Activated naive CD8-positive, alpha-beta T cell treated with anti-CD3 and anti-CD28 coated beads, Interleukin-2, amount 10 ng/mL, durations not matched to agents 7 days and 5 days (primary cell): ENCODE measurements around the gene FAM180B. TPM values are rescaled to one million over a fixed set of nuclear protein-coding genes. Genes with fewer than 3 reads are reported as not detected.
"Not testable (repeated sequence)": the region's sequence is repeated elsewhere in the genome, so short reads cannot be mapped to it uniquely, and the experiment has no call there.

Source experiments
- ATAC-seq: fragments of 150-1000 bp; cut with Tn5 transposase; one replicate; pipeline ENCODE4 v1.10.0; 2021; ENCODE audit warnings: low read depth, moderate library complexity
- POLR2A ChIA-PET: fragments of 350-600 bp; sonication (Branson Sonifier 250); formaldehyde crosslinking; loops from one replicate; lab custom pipeline; 2021; ENCODE audit warnings: antibody characterized with exemption; lab: Charles Lee
- DNase-seq: peaks from one replicate; pipeline ENCODE4 v3.0.0; 2021
- H3K27ac Mint-ChIP-seq: one replicate; pipeline ENCODE4 v1.8.0; 2022; ENCODE audit warnings: mild to moderate bottlenecking, mixed read lengths
- H3K27me3 Mint-ChIP-seq: one replicate; pipeline ENCODE4 v1.8.0; 2022; ENCODE audit warnings: mild to moderate bottlenecking, moderate library complexity, mixed read lengths
- H3K36me3 Mint-ChIP-seq: one replicate; pipeline ENCODE4 v1.8.0; 2021; ENCODE audit warnings: mild to moderate bottlenecking, mixed read lengths
- H3K4me1 Mint-ChIP-seq: one replicate; pipeline ENCODE4 v1.8.0; 2021; ENCODE audit warnings: mixed read lengths
- H3K4me3 Mint-ChIP-seq: one replicate; pipeline ENCODE4 v1.8.0; 2022; ENCODE audit warnings: mild to moderate bottlenecking, moderate library complexity, mixed read lengths
- H3K9me3 Mint-ChIP-seq: one replicate; pipeline ENCODE4 v1.8.0; 2021; ENCODE audit warnings: mixed read lengths
- total RNA-seq, 2 experiments: library from RNA; stranded (reverse); gene quantifications; one replicate each; pipeline ENCODE4 v1.2.3, GENCODE V29; 2021

The FAM180B gene
- total RNA-seq, result not detected

- H3K27me3 Mint-ChIP-seq, result no peaks in the 10 kb centered on the region
- peak within 1 kb of the TSS; percentile 64 for H3K27ac Mint-ChIP-seq
- H3K9me3 Mint-ChIP-seq, result no peaks in the 10 kb centered on the region
- H3K4me1 Mint-ChIP-seq, result peaks cover 10% of the 10 kb centered on the region
- H3K36me3 Mint-ChIP-seq, result peaks cover 18% of the 10 kb centered on the region
- POLR2A ChIA-PET, result interaction anchor here (2.1 kb wide), 1 partner anchor 21 kb away, joined by 8 read pairs; the partner anchor contains the start of gene PTPMT1
- ATAC-seq, result peak; percentile 23
- H3K4me3 Mint-ChIP-seq, result no peak within 1 kb of the TSS
- no peak for DNase-seq
Measured at GRCh38 chr11:47586098-47586855, at the start of gene FAM180B. Gene FAM180B, plus strand, starts transcription at chr11:47586678. Its CDS starts 91 bp downstream, at chr11:47586769.

GRCh38 chr11:47536915-47537314 is 49.6 kb upstream of the FAM180B start:
- H3K4me3 Mint-ChIP-seq, result no peak overlapping the region
- peaks cover 23% of the 10 kb centered on the region for H3K36me3 Mint-ChIP-seq
- no peaks in the 10 kb centered on the region for H3K9me3 Mint-ChIP-seq
- H3K4me1 Mint-ChIP-seq, result peaks cover 21% of the 10 kb centered on the region
- no peaks in the 10 kb centered on the region for H3K27me3 Mint-ChIP-seq
- DNase-seq (no peak), ATAC-seq (no peak)
- no peak overlapping the region for H3K27ac Mint-ChIP-seq
- POLR2A ChIA-PET, result no interaction called here

GRCh38 chr11:47538741-47539565 is 47.5 kb upstream of the FAM180B start:
- Mint-ChIP-seq H3K4me3 (no peak overlapping the region), H3K4me1 (peaks cover 26% of the 10 kb centered on the region), H3K27ac (no peak overlapping the region), H3K27me3 (no peaks in the 10 kb centered on the region), H3K9me3 (no peaks in the 10 kb centered on the region), H3K36me3 (peaks cover 23% of the 10 kb centered on the region)
- no peak for ATAC-seq
- no peak for DNase-seq
- POLR2A ChIA-PET, result interaction anchor here (0.7 kb wide), 1 partner anchor 182 kb away, joined by 3 read pairs; no protein-coding TSS in a partner anchor

GRCh38 chr11:47539681-47540039 is 46.8 kb upstream of the FAM180B start:
- Mint-ChIP-seq H3K36me3 (peaks cover 23% of the 10 kb centered on the region), H3K4me3 (no peak overlapping the region), H3K9me3 (no peaks in the 10 kb centered on the region), H3K4me1 (peaks cover 31% of the 10 kb centered on the region), H3K27me3 (no peaks in the 10 kb centered on the region), H3K27ac (no peak overlapping the region)
- POLR2A ChIA-PET, result no interaction called here
- ATAC-seq, result no peak
- no peak for DNase-seq

- H3K4me1 Mint-ChIP-seq, result peaks cover 28% of the 10 kb centered on the region
- POLR2A ChIA-PET, result no interaction called here
- no peak for DNase-seq
- H3K4me3 Mint-ChIP-seq, result no peak overlapping the region
- no peak for ATAC-seq
- no peaks in the 10 kb centered on the region for H3K27me3 Mint-ChIP-seq
- peak overlapping the region; percentile 30 for H3K27ac Mint-ChIP-seq
- H3K9me3 Mint-ChIP-seq, result no peaks in the 10 kb centered on the region
- H3K36me3 Mint-ChIP-seq, result peaks cover 20% of the 10 kb centered on the region
Measured at GRCh38 chr11:47541070-47541469, 45.4 kb upstream of the FAM180B start.

GRCh38 chr11:47545298-47545697 is 41.2 kb upstream of the FAM180B start:
- ATAC-seq (no peak), DNase-seq (no peak)
- POLR2A ChIA-PET, result no interaction called here
- peaks cover 34% of the 10 kb centered on the region for H3K4me1 Mint-ChIP-seq
- H3K4me3 Mint-ChIP-seq, result no peak overlapping the region
- H3K27me3 Mint-ChIP-seq, result no peaks in the 10 kb centered on the region
- H3K9me3 Mint-ChIP-seq, result no peaks in the 10 kb centered on the region
- peaks cover 16% of the 10 kb centered on the region for H3K36me3 Mint-ChIP-seq
- H3K27ac Mint-ChIP-seq, result no peak overlapping the region

- H3K9me3 Mint-ChIP-seq, H3K27me3 Mint-ChIP-seq, H3K4me3 Mint-ChIP-seq, POLR2A ChIA-PET, DNase-seq, ATAC-seq, H3K27ac Mint-ChIP-seq: not testable (repeated sequence)
- peaks cover 16% of the 10 kb centered on the region for H3K36me3 Mint-ChIP-seq
- peaks cover 32% of the 10 kb centered on the region for H3K4me1 Mint-ChIP-seq
Measured at GRCh38 chr11:47546274-47546673, 40.2 kb upstream of the FAM180B start.

- POLR2A ChIA-PET, result interaction anchor here (0.6 kb wide), 2 partner anchors 251 to 1161 kb away, joined by 3 to 4 read pairs; no protein-coding TSS in a partner anchor
- peak overlapping the region; percentile 90 for H3K4me3 Mint-ChIP-seq
- H3K36me3 Mint-ChIP-seq, result peaks cover 13% of the 10 kb centered on the region
- H3K9me3 Mint-ChIP-seq, result no peaks in the 10 kb centered on the region
- peaks cover 32% of the 10 kb centered on the region for H3K4me1 Mint-ChIP-seq
- no peaks in the 10 kb centered on the region for H3K27me3 Mint-ChIP-seq
- ATAC-seq (no peak), DNase-seq (no peak)
- H3K27ac Mint-ChIP-seq, result peak overlapping the region; percentile 15
Measured at GRCh38 chr11:47550288-47551047, 36.0 kb upstream of the FAM180B start.

GRCh38 chr11:47551086-47551485 is 35.4 kb upstream of the FAM180B start:
- Mint-ChIP-seq H3K36me3 (peaks cover 13% of the 10 kb centered on the region), H3K4me3 (peak overlapping the region; percentile 90), H3K27ac (peak overlapping the region; percentile 66), H3K27me3 (no peaks in the 10 kb centered on the region), H3K9me3 (no peaks in the 10 kb centered on the region), H3K4me1 (peaks cover 32% of the 10 kb centered on the region)
- DNase-seq, result no peak
- ATAC-seq, result no peak
- POLR2A ChIA-PET, result interaction anchor here (1.2 to 3.5 kb wide), 2 partner anchors 14 to 26 kb away, joined by 3 to 36 read pairs; partner anchors contain the start of gene PTPMT1

- peak overlapping the region; percentile 90 for H3K4me3 Mint-ChIP-seq
- no peaks in the 10 kb centered on the region for H3K27me3 Mint-ChIP-seq
- H3K9me3 Mint-ChIP-seq, result no peaks in the 10 kb centered on the region
- H3K36me3 Mint-ChIP-seq, result peaks cover 12% of the 10 kb centered on the region
- peaks cover 31% of the 10 kb centered on the region for H3K4me1 Mint-ChIP-seq
- ATAC-seq (no peak), DNase-seq (no peak)
- POLR2A ChIA-PET, result interaction anchor here (0.6 to 3.5 kb wide), 8 partner anchors 13 to 296 kb away, joined by 3 to 36 read pairs (median 4); partner anchors contain the start of genes KBTBD4, NDUFS3, NUP160 and PTPMT1
- H3K27ac Mint-ChIP-seq, result peak overlapping the region; percentile 92
Measured at GRCh38 chr11:47552056-47552565, 34.4 kb upstream of the FAM180B start.

- Mint-ChIP-seq H3K4me3 (peak within 1 kb of the TSS; percentile 90), H3K27me3 (no peaks in the 10 kb centered on the region), H3K36me3 (peaks cover 11% of the 10 kb centered on the region), H3K4me1 (peaks cover 30% of the 10 kb centered on the region), H3K9me3 (no peaks in the 10 kb centered on the region), H3K27ac (peak within 1 kb of the TSS; percentile 92)
- DNase-seq (peak; percentile 95), ATAC-seq (peak; percentile 95)
- POLR2A ChIA-PET, result interaction anchor here (0.6 to 3.5 kb wide), 11 partner anchors 9 to 126 kb away, joined by 3 to 36 read pairs (median 4); partner anchors contain the start of genes KBTBD4, NDUFS3 and PTPMT1
Measured at GRCh38 chr11:47552566-47553405, 33.7 kb upstream of the FAM180B start, which contains the start of gene CELF1. Gene CELF1, minus strand, starts transcription at chr11:47553132. Its CDS starts 53,609 bp downstream, at chr11:47499523.

- POLR2A ChIA-PET, result interaction anchor here (0.6 to 3.5 kb wide), 7 partner anchors 9 to 125 kb away, joined by 3 to 36 read pairs (median 3); partner anchors contain the start of genes KBTBD4, NDUFS3 and PTPMT1
- Mint-ChIP-seq H3K4me3 (peak overlapping the region; percentile 88), H3K27ac (peak overlapping the region; percentile 83), H3K36me3 (peaks cover 9% of the 10 kb centered on the region), H3K4me1 (peaks cover 26% of the 10 kb centered on the region), H3K9me3 (no peaks in the 10 kb centered on the region), H3K27me3 (no peaks in the 10 kb centered on the region)
- peak; percentile 32 for ATAC-seq
- no peak for DNase-seq
Measured at GRCh38 chr11:47553406-47553743, 33.1 kb upstream of the FAM180B start.
